CD14-positive monocyte (primary cell): ENCODE results near the gene DBF4B. TPM values are rescaled to one million over a fixed set of nuclear protein-coding genes. Genes with fewer than 3 reads are reported as not detected.

Source experiments
- DNase-seq, 3 donors: peaks; one replicate each; pipeline ENCODE4 v3.0.0-alpha.2; 2011 to 2022
- H2AFZ ChIP-seq: 2 replicates; pipeline ENCODE4 v1.6.0; 2012; ENCODE audit warnings: mild to moderate bottlenecking, low read depth, low read length, inconsistent platforms; ENCODE audit not compliant: insufficient read depth, poor library complexity, severe bottlenecking
- H3K27ac ChIP-seq, 2 donors: 1 replicate in 1 of 2; 2 replicates in 1 of 2; pipeline ENCODE4 v1.5.1; 2012 to 2013; ENCODE audit warnings: low read length in 2 of 2, control low read depth in 1 of 2, inconsistent platforms in 1 of 2, low read depth in 1 of 2, mild to moderate bottlenecking in 1 of 2
- H3K27me3 ChIP-seq, 2 donors: one replicate each; pipeline versions ENCODE4 v1.6.0 to v1.6.1; 2011 to 2013; ENCODE audit warnings: low read length in 2 of 2; ENCODE audit not compliant: control insufficient read depth in 2 of 2, insufficient read depth in 2 of 2
- H3K36me3 ChIP-seq, 2 donors: replicated peaks in 1 of 2; 1 replicate in 1 of 2; 2 replicates in 1 of 2; pipeline versions ENCODE4 v1.5.1 to v1.6.1; 2012 to 2013; ENCODE audit warnings: low read length in 2 of 2, control low read depth in 1 of 2, inconsistent platforms in 1 of 2, mild to moderate bottlenecking in 1 of 2; ENCODE audit not compliant: insufficient read depth in 2 of 2, control insufficient read depth in 1 of 2
- H3K4me1 ChIP-seq, 2 donors: 1 replicate in 1 of 2; 2 replicates in 1 of 2; pipeline versions ENCODE4 v1.5.1 to v1.6.1; 2012 to 2013; ENCODE audit warnings: low read length in 2 of 2, control low read depth in 1 of 2, inconsistent platforms in 1 of 2, mild to moderate bottlenecking in 1 of 2, moderate library complexity in 1 of 2; ENCODE audit not compliant: insufficient read depth in 2 of 2, control insufficient read depth in 1 of 2
- H3K4me2 ChIP-seq: replicated peaks from 2 replicates; pipeline ENCODE3; 2012; ENCODE audit warnings: low read length, moderate library complexity, mild to moderate bottlenecking; ENCODE audit not compliant: poor library complexity, severe bottlenecking; ENCODE audit errors: extremely low read depth
- H3K4me3 ChIP-seq, 3 experiments: fragments of 200-600 bp in 1 of 3; sonication (generic) in 1 of 3; replicated peaks in 1 of 3; 1 replicate in 2 of 3; 2 replicates in 1 of 3; pipeline ENCODE4 v1.5.1; 2011 to 2013; ENCODE audit warnings: low read length in 3 of 3, mild to moderate bottlenecking in 3 of 3, control low read depth in 2 of 3, low read depth in 2 of 3, inconsistent platforms in 1 of 3, moderate library complexity in 1 of 3
- H3K79me2 ChIP-seq: 2 replicates; pipeline ENCODE4 v1.6.0; 2012; ENCODE audit warnings: mild to moderate bottlenecking, control low read depth, inconsistent platforms, low read length, moderate library complexity; ENCODE audit not compliant: insufficient read depth
- H3K9ac ChIP-seq: 2 replicates; pipeline ENCODE4 v1.6.0; 2017; ENCODE audit warnings: low read length, mild to moderate bottlenecking; ENCODE audit not compliant: insufficient read depth, poor library complexity, severe bottlenecking
- H3K9me3 ChIP-seq, 2 donors: replicated peaks in 1 of 2; 1 replicate in 1 of 2; 2 replicates in 1 of 2; pipeline versions ENCODE4 v1.5.1 to v1.6.1; 2012 to 2013; ENCODE audit warnings: low read length in 2 of 2, control low read depth in 1 of 2; ENCODE audit not compliant: control insufficient read depth in 1 of 2, insufficient read depth in 1 of 2
- H4K20me1 ChIP-seq: 2 replicates; pipeline ENCODE4 v1.6.0; 2012; ENCODE audit warnings: mild to moderate bottlenecking, low read length, control low read depth, moderate library complexity; ENCODE audit not compliant: insufficient read depth
- H3K27ac Mint-ChIP-seq, 7 donors: one replicate each; pipeline ENCODE4 v1.8.0; 2020; ENCODE audit warnings: mild to moderate bottlenecking in 7 of 7, mixed read lengths in 7 of 7, moderate library complexity in 6 of 7, inconsistent platforms in 2 of 7
- H3K27me3 Mint-ChIP-seq, 3 donors: one replicate each; pipeline ENCODE4 v1.8.0; 2021 to 2022; ENCODE audit warnings: low read depth in 3 of 3, mild to moderate bottlenecking in 3 of 3, mixed read lengths in 3 of 3, moderate library complexity in 3 of 3, inconsistent platforms in 1 of 3
- H3K36me3 Mint-ChIP-seq, 2 donors: one replicate each; pipeline ENCODE4 v1.8.0; 2020; ENCODE audit warnings: mixed read lengths in 2 of 2, inconsistent platforms in 1 of 2, mild to moderate bottlenecking in 1 of 2
- H3K4me1 Mint-ChIP-seq: one replicate; pipeline ENCODE4 v1.8.0; 2020; ENCODE audit warnings: mild to moderate bottlenecking, mixed read lengths
- H3K4me3 Mint-ChIP-seq, 2 donors: one replicate each; pipeline ENCODE4 v1.8.0; 2020; ENCODE audit warnings: mild to moderate bottlenecking in 2 of 2, mixed read lengths in 2 of 2, moderate library complexity in 1 of 2
- H3K9me3 Mint-ChIP-seq, 7 donors: one replicate each; pipeline ENCODE4 v1.8.0; 2020 to 2022; ENCODE audit warnings: mixed read lengths in 7 of 7, mild to moderate bottlenecking in 6 of 7, moderate library complexity in 6 of 7, inconsistent platforms in 2 of 7
- CTCF ChIP-seq: fragments of 200-600 bp; IDR thresholded peaks from one replicate; pipeline ENCODE4 v1.8.0; 2022; ENCODE audit warnings: antibody characterized with exemption, mild to moderate bottlenecking
- WGBS: methylation state at CpG from one replicate; pipeline ENCODE4 v1.1.5; 2013; ENCODE audit warnings: missing lambda C conversion rate; ENCODE audit not compliant: insufficient coverage; 5-methylcytosine and 5-hydroxymethylcytosine counted together
- intact Hi-C, 2 donors: fragments of 100-400 bp; cut with micrococcal nuclease; formaldehyde crosslinking; loops; one replicate each; pipeline versions ENCODE4 v1.15.0 to v1.15.1; 2023
- polyA plus RNA-seq, 3 donors: library from polyadenylated mRNA; depleted of rRNA in 1 of 3; unstranded in 2 of 3; stranded (reverse) in 1 of 3; fragments of 300-500 nt in 2 of 3; fragments of >200 nt in 1 of 3; fragmentation: Illumina TruSeq in 2 of 3; gene quantifications; 1 replicate in 2 of 3; 2 replicates in 1 of 3; pipeline ENCODE4 v1.2.3, GENCODE V29; 2012 to 2021

DBF4B gene
- polyA plus RNA-seq, 3 donors = 0.23 to 2.9 (median 0.34) TPM

- TF ChIP-seq CTCF = no peak
- H3K4me3 Mint-ChIP-seq = no peak overlapping the region
- no peak for DNase-seq
- no peak overlapping the region for H3K27ac Mint-ChIP-seq
- Histone ChIP-seq H3K9ac (no peak overlapping the region), H3K79me2 (no peaks in the 10 kb centered on the region), H3K9me3 (no peaks in the 10 kb centered on the region), H3K27ac (no peak overlapping the region), H4K20me1 (no peaks in the 10 kb centered on the region), H3K4me3 (no peak overlapping the region), H2AFZ (no peak overlapping the region), H3K36me3 (no peaks in the 10 kb centered on the region), H3K27me3 (no peaks in the 10 kb centered on the region), H3K4me2 (no peak overlapping the region), H3K4me1 (peaks cover 12 to 16% of the 10 kb centered on the region in 2 donors)
- H3K36me3 Mint-ChIP-seq = no peaks in the 10 kb centered on the region
- H3K4me1 Mint-ChIP-seq = peaks cover 18% of the 10 kb centered on the region
- H3K27me3 Mint-ChIP-seq = peaks cover 3 to 20% (median 12%) of the 10 kb centered on the region in 3 donors
- WGBS = 100% methylated on average over 2 of the region's 6 CpGs
- peaks cover 0 to 2% (median 0%) of the 10 kb centered on the region in 7 donors for H3K9me3 Mint-ChIP-seq
- intact Hi-C loops = no loop called here
These were observed 60.8 kb downstream of the DBF4B start for GRCh38 chr17:44769230-44769629.

DNA sequence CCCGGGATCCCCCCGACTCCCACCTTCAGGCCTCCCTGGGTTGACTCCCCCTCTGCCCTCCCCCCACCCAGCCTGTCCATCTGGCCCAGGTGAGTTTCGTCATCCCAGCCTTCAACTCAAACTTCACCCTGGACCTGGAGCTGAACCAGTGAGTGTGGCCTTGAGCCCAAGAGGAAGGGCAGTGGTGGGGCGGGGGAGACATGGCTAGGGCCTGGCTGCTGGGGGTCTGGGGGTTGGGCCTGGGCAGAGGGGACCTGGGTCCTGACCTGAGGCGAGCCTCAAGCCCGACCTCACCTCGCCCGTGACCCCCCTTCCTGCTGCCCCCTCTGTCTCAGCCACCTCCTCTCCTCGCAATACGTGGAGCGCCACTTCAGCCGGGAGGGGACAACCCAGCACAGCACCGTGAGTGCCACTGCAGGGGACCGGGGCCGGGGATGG, 61.2 kb downstream of the DBF4B start:
- H3K79me2 ChIP-seq = no peaks in the 10 kb centered on the region
- no peak overlapping the region for H3K4me3 ChIP-seq
- no peaks in the 10 kb centered on the region for H3K36me3 Mint-ChIP-seq
- H3K27ac ChIP-seq = no peak overlapping the region
- no peak overlapping the region for H3K9ac ChIP-seq
- H3K27me3 ChIP-seq = no peaks in the 10 kb centered on the region
- WGBS = 100% methylated on average over 1 of the region's 15 CpGs
- no peak overlapping the region for H3K4me2 ChIP-seq
- H3K27ac Mint-ChIP-seq = no peak overlapping the region
- H3K4me1 Mint-ChIP-seq = peaks cover 19% of the 10 kb centered on the region
- H3K9me3 Mint-ChIP-seq = peaks cover 0 to 2% (median 0%) of the 10 kb centered on the region in 7 donors
- H3K4me3 Mint-ChIP-seq = no peak overlapping the region
- no peak for TF ChIP-seq CTCF
- intact Hi-C loops = loop anchor here (10.0 kb wide), 1 partner anchor 365 kb away; the partner anchor contains the start of genes ACBD4 (in 2 of the 2) and PLCD3 (in 2 of the 2)
- H2AFZ ChIP-seq = no peak overlapping the region
- H3K4me1 ChIP-seq = peaks cover 12 to 17% of the 10 kb centered on the region in 2 donors
- H4K20me1 ChIP-seq = no peaks in the 10 kb centered on the region
- no peaks in the 10 kb centered on the region for H3K9me3 ChIP-seq
- DNase-seq = no peak
- H3K36me3 ChIP-seq = no peaks in the 10 kb centered on the region
- peaks cover 3 to 20% (median 12%) of the 10 kb centered on the region in 3 donors for H3K27me3 Mint-ChIP-seq
